ENCODE data around the gene MROH7. TPM values are rescaled to one million over a fixed set of nuclear protein-coding genes. Genes with fewer than 3 reads are reported as not detected.

The MROH7 gene
- total and polyA plus RNA-seq, 2 of the 13 experiments (the other 11 are each of a cell fraction or from before 2014, with no cell fraction given) = 0.09 TPM

DNA sequence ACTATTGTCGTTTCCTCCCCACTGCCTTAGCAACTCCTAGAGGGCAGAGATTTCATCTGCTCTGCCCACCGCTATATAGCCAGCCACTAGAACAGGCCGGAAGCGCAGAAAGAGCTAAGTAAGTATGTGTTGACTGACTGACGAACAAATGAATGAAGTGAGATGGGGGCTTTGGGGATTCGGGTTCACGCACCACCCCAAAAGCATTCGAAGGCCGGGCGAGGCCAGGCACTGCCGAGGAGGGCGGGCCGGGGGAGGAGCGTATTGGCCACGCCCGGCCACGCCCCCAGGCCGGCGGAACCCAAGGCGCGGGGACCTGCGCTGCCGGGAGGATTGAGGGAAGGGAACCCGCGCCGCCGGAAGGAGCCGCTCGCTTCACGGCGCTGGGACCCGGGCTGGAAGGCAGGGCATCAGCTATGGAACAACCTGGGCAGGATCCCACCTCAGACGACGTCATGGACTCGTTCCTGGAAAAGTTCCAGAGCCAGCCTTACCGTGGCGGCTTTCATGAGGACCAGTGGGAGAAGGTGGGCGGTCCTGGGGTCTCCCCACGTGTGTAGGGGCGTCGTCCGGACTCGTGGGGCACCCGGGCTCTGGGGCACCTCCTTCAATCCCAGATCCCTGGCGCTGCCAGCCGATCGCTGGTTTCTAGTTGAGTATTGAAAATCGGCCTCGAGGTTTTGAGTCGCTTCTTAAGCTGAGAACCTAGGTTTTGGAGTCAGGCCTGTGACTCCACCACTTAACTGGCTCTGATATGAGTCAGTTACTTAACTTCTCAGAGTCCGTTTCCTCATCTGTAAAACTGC is 74.1 kb downstream of the MROH7 start, which contains the start of gene TTC4 (continued):
- TF ChIP-seq IKZF4 (CRISPR knock-in tag; IDR thresholded peaks at IDR 0.05; ENCODE audit: borderline replicate concordance, low read depth, not compliant biosample characterization) (peak; percentile 61), KDM1A (CRISPR knock-in tag; IDR thresholded peaks at IDR 0.05) (no peak; the same call in 1 of the 2 replicates), SOX6 (IDR thresholded peaks at IDR 0.05) (no peak), SOX6 (CRISPR knock-in tag; IDR thresholded peaks at IDR 0.05) (peak; percentile 78), ZNF446 (CRISPR knock-in tag; IDR thresholded peaks at IDR 0.05) (no peak), TEAD2 (CRISPR knock-in tag; IDR thresholded peaks at IDR 0.05) (no peak), ZBTB4 (CRISPR knock-in tag; IDR thresholded peaks at IDR 0.05; ENCODE audit: borderline replicate concordance) (no peak), MAX (IDR thresholded peaks at IDR 0.05) (peak; percentile 91), EEA1 (CRISPR knock-in tag; IDR thresholded peaks at IDR 0.05; ENCODE audit: borderline replicate concordance) (peak; percentile 47; the same call in 1 of the 2 replicates), ZNF550 (CRISPR knock-in tag; IDR thresholded peaks at IDR 0.05; ENCODE audit: borderline replicate concordance) (no peak), CENPT (CRISPR knock-in tag; IDR thresholded peaks at IDR 0.05; ENCODE audit: low read depth) (no peak), RBAK (CRISPR knock-in tag; IDR thresholded peaks at IDR 0.05) (no peak), KLF11 (CRISPR knock-in tag; IDR thresholded peaks at IDR 0.05) (peak; percentile 62; the same call in 1 of the 2 replicates), POLR2AphosphoS5 (IDR thresholded peaks at IDR 0.05; ENCODE audit: low read depth, low read length) (peak; percentile 88), ZSCAN29 (CRISPR knock-in tag; conservative IDR thresholded peaks at IDR 0.05) (0 out of 2 replicates have a peak, but pooled peaks have one; percentile 77), GTF2F1 (IDR thresholded peaks at IDR 0.05; ENCODE audit: low read length) (no peak), ZNF75D (CRISPR knock-in tag; IDR thresholded peaks at IDR 0.05; ENCODE audit: borderline replicate concordance) (no peak), SIN3B (IDR thresholded peaks at IDR 0.05; ENCODE audit: low read length) (peak; percentile 84), RXRB (CRISPR knock-in tag; IDR thresholded peaks at IDR 0.05; ENCODE audit: borderline replicate concordance) (peak; percentile 70), PHF21A (CRISPR knock-in tag; IDR thresholded peaks at IDR 0.05) (no peak), ZIK1 (CRISPR knock-in tag; IDR thresholded peaks at IDR 0.05; ENCODE audit: borderline replicate concordance, low read depth) (no peak), ZNF615 (CRISPR knock-in tag; IDR thresholded peaks at IDR 0.05; ENCODE audit: borderline replicate concordance) (peak; percentile 93), BCL6 (CRISPR knock-in tag; IDR thresholded peaks at IDR 0.05) (peak; percentile 73)
- TF ChIP-seq, protein P1, sequence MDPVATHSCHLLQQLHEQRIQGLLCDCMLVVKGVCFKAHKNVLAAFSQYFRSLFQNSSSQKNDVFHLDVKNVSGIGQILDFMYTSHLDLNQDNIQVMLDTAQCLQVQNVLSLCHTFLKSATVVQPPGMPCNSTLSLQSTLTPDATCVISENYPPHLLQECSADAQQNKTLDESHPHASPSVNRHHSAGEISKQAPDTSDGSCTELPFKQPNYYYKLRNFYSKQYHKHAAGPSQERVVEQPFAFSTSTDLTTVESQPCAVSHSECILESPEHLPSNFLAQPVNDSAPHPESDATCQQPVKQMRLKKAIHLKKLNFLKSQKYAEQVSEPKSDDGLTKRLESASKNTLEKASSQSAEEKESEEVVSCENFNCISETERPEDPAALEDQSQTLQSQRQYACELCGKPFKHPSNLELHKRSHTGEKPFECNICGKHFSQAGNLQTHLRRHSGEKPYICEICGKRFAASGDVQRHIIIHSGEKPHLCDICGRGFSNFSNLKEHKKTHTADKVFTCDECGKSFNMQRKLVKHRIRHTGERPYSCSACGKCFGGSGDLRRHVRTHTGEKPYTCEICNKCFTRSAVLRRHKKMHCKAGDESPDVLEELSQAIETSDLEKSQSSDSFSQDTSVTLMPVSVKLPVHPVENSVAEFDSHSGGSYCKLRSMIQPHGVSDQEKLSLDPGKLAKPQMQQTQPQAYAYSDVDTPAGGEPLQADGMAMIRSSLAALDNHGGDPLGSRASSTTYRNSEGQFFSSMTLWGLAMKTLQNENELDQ (CRISPR knock-in tag; IDR thresholded peaks at IDR 0.05; ENCODE audit: borderline replicate concordance) = 0 out of 2 replicates have a peak, but pooled peaks have one; percentile 30
- TF ChIP-seq, protein P2, sequence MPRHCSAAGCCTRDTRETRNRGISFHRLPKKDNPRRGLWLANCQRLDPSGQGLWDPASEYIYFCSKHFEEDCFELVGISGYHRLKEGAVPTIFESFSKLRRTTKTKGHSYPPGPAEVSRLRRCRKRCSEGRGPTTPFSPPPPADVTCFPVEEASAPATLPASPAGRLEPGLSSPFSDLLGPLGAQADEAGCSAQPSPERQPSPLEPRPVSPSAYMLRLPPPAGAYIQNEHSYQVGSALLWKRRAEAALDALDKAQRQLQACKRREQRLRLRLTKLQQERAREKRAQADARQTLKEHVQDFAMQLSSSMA (CRISPR knock-in tag; IDR thresholded peaks at IDR 0.05) = peak; percentile 29; the same call in 1 of the 2 replicates

Data from HepG2 (cell line).